ENCODE measurements around the gene SENP8.

SENP8 gene

DNA sequence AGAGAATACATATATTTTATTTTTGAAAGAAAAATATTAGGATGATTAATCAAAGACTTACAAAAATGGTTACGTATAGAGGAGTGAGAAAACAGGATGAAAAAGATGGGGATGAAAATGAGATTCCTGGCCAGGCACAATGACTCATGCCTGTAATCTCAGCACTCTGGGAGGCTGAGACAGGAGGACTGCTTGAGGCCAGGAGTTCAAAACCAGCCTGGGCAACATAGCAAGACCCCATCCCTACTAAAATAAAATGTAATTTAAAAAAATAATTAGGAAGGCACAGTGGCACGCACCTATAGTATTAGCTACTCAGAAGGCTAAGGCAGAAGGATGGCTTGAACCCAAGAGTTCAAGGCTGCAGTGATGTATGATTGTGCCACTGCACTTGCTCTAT lies 12.1 kb upstream of the SENP8 start:
- Histone ChIP-seq H3K27ac (ENCODE audit: low read depth, low read length) (no peak overlapping the region), H4K20me1 (ENCODE audit: low read depth, low read length) (no peaks in the 10 kb centered on the region), H3K9me2 (replicated peaks; ENCODE audit: insufficient read depth, low read length) (no peaks in the 10 kb centered on the region), H3K4me2 (ENCODE audit: low read depth, low read length, poor library complexity, severe bottlenecking) (peak overlapping the region; percentile 41), H3K4me3 (ENCODE audit: insufficient read depth, low read length, poor library complexity, severe bottlenecking) (no peak overlapping the region), H3K27me3 (ENCODE audit: low read length) (no peaks in the 10 kb centered on the region), H2AFZ (ENCODE audit: low read depth, low read length, severe bottlenecking) (no peak overlapping the region), H3F3A (ENCODE audit: insufficient read depth) (peaks cover 21% of the 10 kb centered on the region), H3K79me2 (ENCODE audit: insufficient read depth, low read length) (peaks cover 79% of the 10 kb centered on the region), H3K9me3 (ENCODE audit: insufficient read depth, low read length) (no peaks in the 10 kb centered on the region), H3K9ac (ENCODE audit: low read length) (no peak overlapping the region), H3K36me3 (ENCODE audit: low read length) (no peaks in the 10 kb centered on the region)
- TF ChIP-seq CTCF (IDR thresholded peaks at IDR 0.05; ENCODE audit: insufficient read depth, low read length, poor library complexity, severe bottlenecking) (no peak), EZH2phosphoT487 (conservative IDR thresholded peaks at IDR 0.05; ENCODE audit: low read length) (no peak)

DNA sequence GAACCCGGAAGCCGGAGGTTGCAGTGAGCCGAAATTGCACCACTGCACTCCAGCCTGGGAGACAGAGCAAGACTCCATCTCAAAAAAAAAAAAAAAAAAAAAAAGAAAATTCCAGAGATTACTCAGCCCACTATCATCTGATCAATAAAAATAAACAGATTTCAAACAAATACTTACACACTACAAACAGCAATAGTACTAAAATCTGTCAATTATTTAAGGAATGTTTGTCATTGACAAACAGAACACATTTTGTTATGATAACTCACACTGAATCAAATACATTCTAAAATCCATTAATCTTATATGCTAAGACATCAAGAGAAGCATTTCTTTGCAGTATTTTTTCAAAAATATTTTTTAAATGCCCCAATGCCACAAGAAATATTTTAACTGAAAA lies 7.8 kb upstream of the SENP8 start:
- Histone ChIP-seq H3K79me2 (ENCODE audit: insufficient read depth, low read length) (peaks cover 95% of the 10 kb centered on the region), H3K4me2 (ENCODE audit: low read depth, low read length, poor library complexity, severe bottlenecking) (no peak overlapping the region), H3K4me3 (ENCODE audit: insufficient read depth, low read length, poor library complexity, severe bottlenecking) (no peak overlapping the region), H3K27me3 (ENCODE audit: low read length) (no peaks in the 10 kb centered on the region), H3K9me3 (ENCODE audit: insufficient read depth, low read length) (no peaks in the 10 kb centered on the region), H3K27ac (ENCODE audit: low read depth, low read length) (no peak overlapping the region), H2AFZ (ENCODE audit: low read depth, low read length, severe bottlenecking) (no peak overlapping the region), H4K20me1 (ENCODE audit: low read depth, low read length) (no peaks in the 10 kb centered on the region), H3F3A (ENCODE audit: insufficient read depth) (peaks cover 3% of the 10 kb centered on the region; the same call in 1 of the 2 replicates), H3K9me2 (replicated peaks; ENCODE audit: insufficient read depth, low read length) (no peaks in the 10 kb centered on the region), H3K9ac (ENCODE audit: low read length) (no peak overlapping the region), H3K36me3 (ENCODE audit: low read length) (no peaks in the 10 kb centered on the region)
- TF ChIP-seq CTCF (IDR thresholded peaks at IDR 0.05; ENCODE audit: insufficient read depth, low read length, poor library complexity, severe bottlenecking) = no peak
- no peak for TF ChIP-seq EZH2phosphoT487 (conservative IDR thresholded peaks at IDR 0.05; ENCODE audit: low read length)

DNA sequence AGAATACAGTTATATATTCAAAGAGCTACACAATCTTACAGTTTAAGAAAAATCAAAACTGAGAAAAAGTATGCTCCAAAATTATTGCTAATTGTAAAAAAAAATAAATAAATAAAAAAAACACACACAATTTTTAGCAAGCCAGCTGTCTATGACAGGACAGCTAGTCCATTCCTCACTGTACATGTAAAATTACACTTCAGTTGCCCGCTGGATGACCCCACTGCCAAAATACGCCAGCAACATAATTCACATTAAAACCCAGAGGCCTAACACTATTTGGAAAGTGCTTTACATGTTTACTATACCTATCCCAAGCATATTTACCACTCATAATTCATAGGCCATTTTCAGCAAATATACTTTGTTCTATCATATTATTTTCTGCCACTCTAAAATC lies 6.1 kb upstream of the SENP8 start:
- no peak for TF ChIP-seq EZH2phosphoT487 (conservative IDR thresholded peaks at IDR 0.05; ENCODE audit: low read length)
- TF ChIP-seq CTCF (IDR thresholded peaks at IDR 0.05; ENCODE audit: insufficient read depth, low read length, poor library complexity, severe bottlenecking) = no peak
- no peak overlapping the region for H3K4me3 ChIP-seq (ENCODE audit: insufficient read depth, low read length, poor library complexity, severe bottlenecking)
- no peak overlapping the region for H3K9ac ChIP-seq (ENCODE audit: low read length)
- peaks cover 3% of the 10 kb centered on the region; the same call in 1 of the 2 replicates for H3F3A ChIP-seq (ENCODE audit: insufficient read depth)
- no peak overlapping the region for H3K27ac ChIP-seq (ENCODE audit: low read depth, low read length)
- peaks cover 95% of the 10 kb centered on the region for H3K79me2 ChIP-seq (ENCODE audit: insufficient read depth, low read length)
- H3K9me2 ChIP-seq (replicated peaks; ENCODE audit: insufficient read depth, low read length) = no peaks in the 10 kb centered on the region
- H2AFZ ChIP-seq (ENCODE audit: low read depth, low read length, severe bottlenecking) = no peak overlapping the region
- no peaks in the 10 kb centered on the region for H3K36me3 ChIP-seq (ENCODE audit: low read length)
- peaks cover 8% of the 10 kb centered on the region for H4K20me1 ChIP-seq (ENCODE audit: low read depth, low read length)
- H3K27me3 ChIP-seq (ENCODE audit: low read length) = no peaks in the 10 kb centered on the region
- peak overlapping the region; percentile 4 for H3K4me2 ChIP-seq (ENCODE audit: low read depth, low read length, poor library complexity, severe bottlenecking)
- H3K9me3 ChIP-seq (ENCODE audit: insufficient read depth, low read length) = no peaks in the 10 kb centered on the region
